K562 (cell line): ENCODE measurements around the gene CXCL14. TPM values are rescaled to one million over a fixed set of nuclear protein-coding genes. Genes with fewer than 3 reads are reported as not detected.
A peak's percentile ranks its signal among the peaks of the same experiment; 100 is the strongest.

Experiments
- ATAC-seq: fragments of 200-7000 bp; cut with Tn5 transposase; 3 replicates; pipeline ENCODE4 v1.9.1; 2020; ENCODE audit warnings: moderate library complexity
- BruUV-seq: library from RNA; stranded (reverse); fragments of 400-500 nt; replicated peaks from 2 replicates; lab custom pipeline; 2021; lab: Mats Ljungman, UMichigan
- CTCF ChIA-PET: fragments of 300-600 bp; formaldehyde crosslinking; extraction: SDS; loops from one replicate; lab custom pipeline; 2021; ENCODE audit warnings: low intra/inter-chr PET ratio; lab: Yijun Ruan, JAX
- POLR2A ChIA-PET: fragments of 300-600, 350-650 bp; sonication (Branson Sonifier 250); formaldehyde crosslinking; extraction: SDS; loops from one replicate; lab custom pipeline; 2021; ENCODE audit warnings: antibody characterized with exemption, inconsistent platforms; lab: Yijun Ruan, JAX
- DNase-seq, 4 experiments: peaks; one replicate each; pipeline versions ENCODE4 v3.0.0 to v3.0.0-alpha.2; 2011 to 2018; ENCODE audit warnings: low spot score in 3 of 4, mixed read lengths in 3 of 4; ENCODE audit errors: extremely low read depth in 1 of 4
- FAIRE-seq: peaks from 2 replicates; lab custom pipeline; 2011; peaks lifted over from hg19 to GRCh38; lab: Jason Lieb, UNC
- H2AFZ ChIP-seq: 2 replicates; pipeline ENCODE4 v1.6.0; 2011; ENCODE audit warnings: low read depth, low read length, control low read depth, inconsistent platforms
- H3K27ac ChIP-seq: fragments of 200-600 bp; 3 replicates; pipeline ENCODE4 v1.8.0; 2011; ENCODE audit warnings: low read depth, mild to moderate bottlenecking, control low read depth, inconsistent platforms, low read length, moderate library complexity, mixed read lengths; ENCODE audit errors: extremely low read depth
- H3K27me3 ChIP-seq, 2 experiments: fragments of 300-600 bp in 1 of 2; 2 replicates in 1 of 2; 3 replicates in 1 of 2; pipeline versions ENCODE4 v1.6.0 to v1.8.0; 2011; ENCODE audit warnings: inconsistent platforms in 2 of 2, low read length in 2 of 2, mild to moderate bottlenecking in 1 of 2, mixed read lengths in 1 of 2, moderate library complexity in 1 of 2; ENCODE audit not compliant: control insufficient read depth in 2 of 2, insufficient read depth in 2 of 2
- H3K36me3 ChIP-seq: fragments of 300-600 bp; 3 replicates; pipeline ENCODE4 v1.8.0; 2011; ENCODE audit warnings: mild to moderate bottlenecking, low read length, inconsistent platforms; ENCODE audit not compliant: control insufficient read depth, insufficient read depth
- H3K4me1 ChIP-seq, 2 experiments: fragments of 200-600 bp in 1 of 2; replicated peaks in 1 of 2; 2 replicates in 1 of 2; 3 replicates in 1 of 2; pipeline versions ENCODE4 v1.5.1 to v1.8.0; 2011; ENCODE audit warnings: inconsistent platforms in 2 of 2, low read length in 2 of 2, mild to moderate bottlenecking in 1 of 2, mixed read lengths in 1 of 2, moderate library complexity in 1 of 2; ENCODE audit not compliant: control insufficient read depth in 2 of 2, insufficient read depth in 2 of 2
- H3K4me2 ChIP-seq: 2 replicates; pipeline ENCODE4 v1.6.1; 2011; ENCODE audit warnings: low read length, control low read depth, inconsistent platforms, mixed read lengths; ENCODE audit not compliant: insufficient read depth
- H3K4me3 ChIP-seq: fragments of 200-600 bp; sonication (generic), shearing (Covaris generic); 2 replicates; pipeline ENCODE4 v1.5.1; 2016; ENCODE audit warnings: control low read depth, inconsistent platforms
- H3K79me2 ChIP-seq: fragments of 200-600 bp; 3 replicates; pipeline ENCODE4 v1.8.0; 2011; ENCODE audit warnings: low read length, inconsistent platforms; ENCODE audit not compliant: control insufficient read depth, insufficient read depth
- H3K9ac ChIP-seq, 2 experiments: 2 replicates each; pipeline versions ENCODE4 v1.6.0 to v1.6.1; 2011; ENCODE audit warnings: low read depth in 2 of 2, low read length in 2 of 2, control low read depth in 1 of 2, inconsistent platforms in 1 of 2, mild to moderate bottlenecking in 1 of 2, mixed read lengths in 1 of 2; ENCODE audit not compliant: insufficient read depth in 1 of 2
- H3K9me1 ChIP-seq: one replicate; pipeline ENCODE4 v1.6.0; 2011; ENCODE audit warnings: inconsistent platforms, mild to moderate bottlenecking, low read length, moderate library complexity; ENCODE audit not compliant: control insufficient read depth, insufficient read depth
- H3K9me3 ChIP-seq: replicated peaks from 2 replicates; pipeline ENCODE4 v1.5.1; 2011; ENCODE audit warnings: low read depth, low read length, inconsistent platforms; ENCODE audit not compliant: control insufficient read depth, insufficient read depth
- H4K20me1 ChIP-seq: replicated peaks from 2 replicates; pipeline ENCODE4 v1.6.1; 2011; ENCODE audit warnings: low read length, inconsistent platforms, mixed read lengths; ENCODE audit not compliant: control insufficient read depth, insufficient read depth
- GABPB1 ChIP-seq: sonication (generic); formaldehyde crosslinking; IDR thresholded peaks from 2 replicates; pipeline ENCODE4 v1.8.0; 2022; ENCODE audit warnings: mild to moderate bottlenecking, missing genetic modification reagents
- GABPB2 ChIP-seq: fragments of 250-450 bp; sonication (Bioruptor Pico); conservative IDR thresholded peaks from 2 replicates; pipeline ENCODE4 v1.5.1; 2021; ENCODE audit warnings: mild to moderate bottlenecking
- HDAC8 ChIP-seq: fragments of 450-650 bp; IDR thresholded peaks from 2 replicates; pipeline ENCODE4 v1.6.1; 2016; ENCODE audit warnings: mild to moderate bottlenecking, missing genetic modification characterization, moderate library complexity, missing compliant biosample characterization
- MCM3 ChIP-seq: fragments of 450-650 bp; IDR thresholded peaks from 2 replicates; pipeline ENCODE4 v1.6.1; 2016
- MEF2D ChIP-seq: conservative IDR thresholded peaks from 2 replicates; pipeline ENCODE4 v1.6.1; 2016; ENCODE audit warnings: low read depth, missing genetic modification characterization, missing compliant biosample characterization
- NEUROD1 ChIP-seq: fragments of 150-350 bp; IDR thresholded peaks from 2 replicates; pipeline ENCODE4 v1.6.1; 2014; ENCODE audit warnings: borderline replicate concordance, low read length, low read depth; ENCODE audit not compliant: partially characterized antibody
- NFE2 ChIP-seq: IDR thresholded peaks from 2 replicates; pipeline ENCODE4 v1.6.1; 2014; ENCODE audit warnings: antibody characterized with exemption, low read depth
- NFXL1 ChIP-seq: fragments of 450-650 bp; formaldehyde crosslinking; IDR thresholded peaks from 2 replicates; pipeline ENCODE4 v1.4.0; 2021; ENCODE audit warnings: mild to moderate bottlenecking
- PRMT5 ChIP-seq: sonication (generic); formaldehyde crosslinking; IDR thresholded peaks from 2 replicates; pipeline ENCODE4 v1.5.0; 2020; ENCODE audit warnings: missing genetic modification reagents
- SMAD2 ChIP-seq: fragments of 150-350 bp; IDR thresholded peaks from 2 replicates; pipeline ENCODE4 v1.6.1; 2014; ENCODE audit warnings: low read depth, mild to moderate bottlenecking, low read length
- TFAM ChIP-seq: fragments of 250-450 bp; sonication (Bioruptor Pico); conservative IDR thresholded peaks from 2 replicates; pipeline ENCODE4 v1.5.0; 2021; ENCODE audit warnings: mild to moderate bottlenecking, moderate library complexity
- ZEB2 ChIP-seq: fragments of 450-650 bp; IDR thresholded peaks from 2 replicates; pipeline ENCODE4 v1.6.1; 2016
- ZFP36 ChIP-seq: fragments of 150-350 bp; IDR thresholded peaks from 2 replicates; pipeline ENCODE4 v1.6.1; 2018; ENCODE audit warnings: low read length, low read depth; ENCODE audit not compliant: partially characterized antibody
- ZNF324 ChIP-seq: fragments of 250-450 bp; sonication (Bioruptor Pico); IDR thresholded peaks from 2 replicates; pipeline ENCODE4 v1.4.0; 2020; ENCODE audit warnings: mild to moderate bottlenecking
- ZNF431 ChIP-seq: sonication (generic); formaldehyde crosslinking; IDR thresholded peaks from 2 replicates; pipeline ENCODE4 v1.8.0; 2022; ENCODE audit warnings: mild to moderate bottlenecking, missing genetic modification reagents
- ZNF766 ChIP-seq: fragments of 200-800 bp; sonication (Bioruptor generic); conservative IDR thresholded peaks from 2 replicates; pipeline ENCODE4 v1.6.1; 2016; ENCODE audit warnings: missing genetic modification characterization, missing compliant biosample characterization
- WGBS: fragments of 100-300 bp; shearing (Covaris generic); methylation state at CpG from one replicate; pipeline ENCODE4 v1.1.6; 2016; ENCODE audit warnings: low coverage, mixed read lengths; ENCODE audit not compliant: insufficient coverage; ENCODE audit errors: missing lambda C conversion rate; 5-methylcytosine and 5-hydroxymethylcytosine counted together
- in situ Hi-C: fragments of 300-500 bp; cut with MboI; formaldehyde crosslinking; loops from 4 replicates; pipeline ENCODE4 v1.15.0; 2018; ENCODE audit warnings: inconsistent platforms, mixed read lengths
- intact Hi-C: fragments of 100-400 bp; cut with micrococcal nuclease; formaldehyde crosslinking; loops from 2 replicates; pipeline ENCODE4 v1.14.2; 2022
- polyA plus RNA-seq, 8 experiments: library from polyadenylated mRNA; depleted of rRNA in 4 of 8; stranded (reverse) in 5 of 8; unstranded in 3 of 8; fragments of >200 nt; fragmentation: Nextera tagmentation in 2 of 8; fragmentation: Illumina TruSeq in 1 of 8; extraction: Ambion mirVana in 2 of 8; extraction: Trizol in 1 of 8; gene quantifications; 2 replicates each; pipeline versions ENCODE4 v1.2.1 to v1.2.3, GENCODE V29; 2011 to 2014; ENCODE audit warnings: inconsistent platforms in 1 of 8, missing spikeins in 1 of 8
- total RNA-seq, 7 experiments: library from RNA; depleted of rRNA in 6 of 7; stranded (reverse); fragments of >200 nt in 6 of 7; fragmentation: Illumina TruSeq in 2 of 7; extraction: Trizol in 2 of 7; gene quantifications; 2 replicates each; pipeline versions ENCODE4 v1.2.1 to v1.2.3, GENCODE V29; 2011 to 2021; ENCODE audit warnings: low replicate concordance in 1 of 7
- TF ChIP-seq, protein P1 (sequence below): fragments of 250-450 bp; sonication (Bioruptor Pico); IDR thresholded peaks from 2 replicates; pipeline ENCODE4 v1.8.0; 2021; ENCODE audit warnings: moderate library complexity, mild to moderate bottlenecking, inconsistent platforms
- TF ChIP-seq, protein P2 (sequence below): fragments of 250-450 bp; sonication (Bioruptor Pico); IDR thresholded peaks from 2 replicates; pipeline ENCODE4 v1.8.0; 2022; ENCODE audit warnings: moderate library complexity, mild to moderate bottlenecking, inconsistent platforms
- TF ChIP-seq, protein P3 (sequence below): sonication (generic); formaldehyde crosslinking; IDR thresholded peaks from 2 replicates; pipeline ENCODE4 v1.8.0; 2022; ENCODE audit warnings: mild to moderate bottlenecking, low read depth, missing genetic modification reagents

CXCL14 gene
- total and polyA plus RNA-seq, 9 of the 15 experiments (the other 6 are each of a cell fraction or from before 2014, with no cell fraction given) = not detected

DNA sequence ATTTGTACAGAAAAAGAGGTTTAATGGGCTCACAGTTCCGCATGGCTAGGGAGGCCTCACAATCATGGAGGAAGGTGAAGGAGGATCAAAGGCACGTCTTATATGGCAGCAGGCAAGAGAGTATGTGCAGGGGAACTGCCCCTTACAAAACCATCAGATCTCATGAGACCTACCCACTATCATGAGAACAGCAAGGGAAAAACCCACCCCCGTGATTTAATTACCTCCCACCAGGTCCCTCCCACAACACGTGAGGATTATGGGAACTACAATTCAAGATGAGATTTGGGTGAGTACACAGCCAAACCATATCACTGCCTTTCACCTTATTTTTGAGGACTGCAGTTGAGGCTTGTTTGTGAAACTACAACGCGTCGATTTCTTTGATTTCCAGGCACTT lies 22.2 kb downstream of the CXCL14 start:
- Histone ChIP-seq H3K79me2 (no peaks in the 10 kb centered on the region), H3K4me2 (no peak overlapping the region), H4K20me1 (no peaks in the 10 kb centered on the region; the same call in 1 of the 2 replicates), H3K4me1 (peaks cover 0 to 5% of the 10 kb centered on the region in 2 experiments; a peak in 3 of 5 replicates), H3K36me3 (no peaks in the 10 kb centered on the region), H3K27me3 (peaks cover 0 to 5% of the 10 kb centered on the region in 2 experiments; a peak in 1 of 5 replicates), H3K9ac (no peak overlapping the region), H3K4me3 (no peak overlapping the region), H3K27ac (no peak overlapping the region), H2AFZ (no peak overlapping the region), H3K9me3 (no peaks in the 10 kb centered on the region), H3K9me1 (no peaks in the 10 kb centered on the region)
- no peak for FAIRE-seq
- ChIA-PET CTCF (interaction anchor here (3.3 kb wide), 1 partner anchor 91 kb away, joined by 14 read pairs; no protein-coding TSS in a partner anchor), POLR2A (no interaction called here)
- BruUV-seq = no TSS peak
- intact Hi-C loops = no loop called here
- TF ChIP-seq GABPB2 (CRISPR knock-in tag) (no peak), TFAM (CRISPR knock-in tag) (no peak), NFXL1 (CRISPR knock-in tag) (no peak), SMAD2 (no peak), NFE2 (no peak), PRMT5 (CRISPR knock-in tag) (no peak), ZNF431 (CRISPR knock-in tag) (peak; percentile 35; the same call in 1 of the 2 replicates), ZFP36 (peak; percentile 25), ZNF324 (CRISPR knock-in tag) (no peak), GABPB1 (no peak), ZNF766 (CRISPR knock-in tag) (peak; percentile 65; the same call in 1 of the 2 replicates), ZEB2 (no peak), HDAC8 (no peak), NEUROD1 (no peak), MCM3 (no peak), MEF2D (tag) (no peak)
- TF ChIP-seq, protein P1, sequence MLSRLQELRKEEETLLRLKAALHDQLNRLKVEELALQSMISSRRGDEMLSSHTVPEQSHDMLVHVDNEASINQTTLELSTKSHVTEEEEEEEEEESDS (CRISPR knock-in tag) = no peak
- TF ChIP-seq, protein P2, sequence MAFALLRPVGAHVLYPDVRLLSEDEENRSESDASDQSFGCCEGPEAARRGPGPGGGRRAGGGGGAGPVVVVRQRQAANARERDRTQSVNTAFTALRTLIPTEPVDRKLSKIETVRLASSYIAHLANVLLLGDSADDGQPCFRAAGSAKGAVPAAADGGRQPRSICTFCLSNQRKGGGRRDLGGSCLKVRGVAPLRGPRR = no peak
- TF ChIP-seq, protein P3, sequence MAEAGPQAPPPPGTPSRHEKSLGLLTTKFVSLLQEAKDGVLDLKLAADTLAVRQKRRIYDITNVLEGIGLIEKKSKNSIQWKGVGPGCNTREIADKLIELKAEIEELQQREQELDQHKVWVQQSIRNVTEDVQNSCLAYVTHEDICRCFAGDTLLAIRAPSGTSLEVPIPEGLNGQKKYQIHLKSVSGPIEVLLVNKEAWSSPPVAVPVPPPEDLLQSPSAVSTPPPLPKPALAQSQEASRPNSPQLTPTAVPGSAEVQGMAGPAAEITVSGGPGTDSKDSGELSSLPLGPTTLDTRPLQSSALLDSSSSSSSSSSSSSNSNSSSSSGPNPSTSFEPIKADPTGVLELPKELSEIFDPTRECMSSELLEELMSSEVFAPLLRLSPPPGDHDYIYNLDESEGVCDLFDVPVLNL (CRISPR knock-in tag) = no peak
- no peak for ATAC-seq
- WGBS = 20% methylated on average over 7 of the region's 7 CpGs
- no peak for DNase-seq
- in situ Hi-C loops = loop anchor here (5.0 kb wide), 1 partner anchor 276 kb away; the partner anchor contains the start of gene SLC25A48
